Type B pancreatic cell (in vitro differentiated cells): ENCODE results near the gene ETFBKMT. TPM values are rescaled to one million over a fixed set of nuclear protein-coding genes. Genes with fewer than 3 reads are reported as not detected.

Source experiments
- DNase-seq: peaks from one replicate; pipeline ENCODE4 v3.0.0; 2021; ENCODE audit warnings: mixed read lengths; ENCODE audit not compliant: unreplicated experiment; ENCODE audit errors: extremely low spot score
- H3K27ac Mint-ChIP-seq: 2 replicates; pipeline ENCODE4 v1.8.0; 2021; ENCODE audit warnings: mild to moderate bottlenecking, mixed read lengths
- H3K27me3 Mint-ChIP-seq: 2 replicates; pipeline ENCODE4 v1.8.0; 2021; ENCODE audit warnings: mixed read lengths
- H3K36me3 Mint-ChIP-seq: 2 replicates; pipeline ENCODE4 v1.8.0; 2021; ENCODE audit warnings: mixed read lengths
- H3K4me1 Mint-ChIP-seq: one replicate; pipeline ENCODE4 v1.8.0; 2021; ENCODE audit warnings: mixed read lengths; ENCODE audit not compliant: unreplicated experiment
- H3K4me3 Mint-ChIP-seq: 2 replicates; pipeline ENCODE4 v1.8.0; 2021; ENCODE audit warnings: mild to moderate bottlenecking, mixed read lengths
- H3K9me3 Mint-ChIP-seq: 2 replicates; pipeline ENCODE4 v1.8.0; 2021; ENCODE audit warnings: mixed read lengths
- total RNA-seq: library from RNA; stranded (reverse); gene quantifications from 2 replicates; pipeline ENCODE4 v1.2.1, GENCODE V29; 2021; ENCODE audit warnings: low replicate concordance
- TF ChIP-seq, protein P1 (sequence below): fragments of 200-600 bp; sonication (generic); conservative IDR thresholded peaks from 2 replicates; pipeline ENCODE4 v1.5.0; 2021; ENCODE audit warnings: antibody characterized with exemption, mild to moderate bottlenecking

ETFBKMT gene
- total RNA-seq, 1 donor from 2014 or later = 2.0 TPM

DNA sequence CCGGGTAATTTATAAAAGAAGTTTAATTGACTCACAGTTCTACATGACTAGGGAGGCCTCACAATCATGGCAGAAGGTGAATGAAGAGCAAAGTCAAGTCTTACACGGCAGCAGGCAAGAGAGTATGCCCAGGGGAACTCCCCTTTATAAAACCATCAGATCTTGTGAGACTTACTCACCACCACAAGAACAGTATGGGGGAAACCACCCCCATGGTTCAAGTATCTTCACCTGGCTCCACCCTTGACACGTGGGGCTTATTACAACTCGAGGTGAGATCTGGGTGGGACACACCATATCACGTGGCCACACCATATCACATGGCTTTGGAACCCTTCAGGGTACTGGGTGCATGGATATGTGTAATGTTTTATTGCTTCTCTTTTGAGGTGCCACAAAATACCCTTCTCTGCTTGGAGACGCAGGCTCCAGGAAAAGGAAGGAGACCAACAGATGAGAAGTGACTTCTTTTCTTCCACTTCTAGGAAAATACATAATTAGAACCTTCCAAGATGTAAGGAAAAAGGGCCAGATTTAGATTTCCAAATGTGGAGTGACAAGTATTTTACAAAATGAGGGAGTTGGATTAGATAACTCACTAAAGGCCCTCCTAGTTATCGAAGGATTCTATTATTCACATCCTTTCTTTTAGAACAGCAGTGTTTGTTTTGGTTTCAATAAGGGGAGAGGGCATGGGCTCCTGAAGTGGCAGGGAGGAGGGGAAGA, 33.1 kb upstream of the ETFBKMT start:
- no peak overlapping the region for H3K27ac Mint-ChIP-seq
- H3K27me3 Mint-ChIP-seq = peaks cover 7% of the 10 kb centered on the region
- no peaks in the 10 kb centered on the region for H3K36me3 Mint-ChIP-seq
- TF ChIP-seq, protein P1, sequence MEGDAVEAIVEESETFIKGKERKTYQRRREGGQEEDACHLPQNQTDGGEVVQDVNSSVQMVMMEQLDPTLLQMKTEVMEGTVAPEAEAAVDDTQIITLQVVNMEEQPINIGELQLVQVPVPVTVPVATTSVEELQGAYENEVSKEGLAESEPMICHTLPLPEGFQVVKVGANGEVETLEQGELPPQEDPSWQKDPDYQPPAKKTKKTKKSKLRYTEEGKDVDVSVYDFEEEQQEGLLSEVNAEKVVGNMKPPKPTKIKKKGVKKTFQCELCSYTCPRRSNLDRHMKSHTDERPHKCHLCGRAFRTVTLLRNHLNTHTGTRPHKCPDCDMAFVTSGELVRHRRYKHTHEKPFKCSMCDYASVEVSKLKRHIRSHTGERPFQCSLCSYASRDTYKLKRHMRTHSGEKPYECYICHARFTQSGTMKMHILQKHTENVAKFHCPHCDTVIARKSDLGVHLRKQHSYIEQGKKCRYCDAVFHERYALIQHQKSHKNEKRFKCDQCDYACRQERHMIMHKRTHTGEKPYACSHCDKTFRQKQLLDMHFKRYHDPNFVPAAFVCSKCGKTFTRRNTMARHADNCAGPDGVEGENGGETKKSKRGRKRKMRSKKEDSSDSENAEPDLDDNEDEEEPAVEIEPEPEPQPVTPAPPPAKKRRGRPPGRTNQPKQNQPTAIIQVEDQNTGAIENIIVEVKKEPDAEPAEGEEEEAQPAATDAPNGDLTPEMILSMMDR = no peak
- H3K4me3 Mint-ChIP-seq = no peak overlapping the region
- peaks cover 7% of the 10 kb centered on the region for H3K4me1 Mint-ChIP-seq
- H3K9me3 Mint-ChIP-seq = no peaks in the 10 kb centered on the region
- no peak for DNase-seq

DNA sequence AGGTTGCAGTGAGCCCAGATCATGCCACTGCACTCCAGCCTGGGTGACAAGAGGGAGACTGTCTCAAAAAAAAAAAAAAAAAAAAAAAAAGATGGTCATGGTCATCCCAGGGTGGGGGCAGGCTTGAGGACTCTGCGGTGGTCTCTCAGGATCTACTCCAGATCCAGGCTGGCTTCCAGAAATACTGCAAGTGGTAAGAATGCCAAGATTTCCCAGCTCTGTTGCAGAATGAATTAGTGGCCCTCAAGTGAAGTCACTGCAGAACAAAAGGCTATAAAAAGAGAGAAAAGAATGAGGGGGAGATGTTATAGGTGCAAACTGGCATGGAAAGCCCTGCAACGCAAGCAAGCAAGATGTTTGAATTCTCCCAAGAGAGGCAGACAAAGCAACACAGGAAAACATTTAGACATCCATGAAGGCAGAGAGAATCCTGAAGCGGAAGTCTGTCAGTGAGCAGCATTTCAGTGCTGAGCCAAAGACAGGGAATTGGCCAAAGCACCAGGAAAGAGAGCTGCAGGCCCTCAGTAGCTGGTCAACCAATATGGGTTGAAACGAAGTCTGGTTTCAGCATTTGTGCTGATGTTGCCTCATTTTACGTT, 31.9 kb upstream of the ETFBKMT start:
- H3K36me3 Mint-ChIP-seq = no peaks in the 10 kb centered on the region
- H3K27ac Mint-ChIP-seq = no peak overlapping the region
- H3K4me1 Mint-ChIP-seq = peaks cover 7% of the 10 kb centered on the region
- TF ChIP-seq, protein P1 = no peak
- H3K27me3 Mint-ChIP-seq = peaks cover 7% of the 10 kb centered on the region
- H3K4me3 Mint-ChIP-seq = no peak overlapping the region
- no peak for DNase-seq
- no peaks in the 10 kb centered on the region for H3K9me3 Mint-ChIP-seq

DNA sequence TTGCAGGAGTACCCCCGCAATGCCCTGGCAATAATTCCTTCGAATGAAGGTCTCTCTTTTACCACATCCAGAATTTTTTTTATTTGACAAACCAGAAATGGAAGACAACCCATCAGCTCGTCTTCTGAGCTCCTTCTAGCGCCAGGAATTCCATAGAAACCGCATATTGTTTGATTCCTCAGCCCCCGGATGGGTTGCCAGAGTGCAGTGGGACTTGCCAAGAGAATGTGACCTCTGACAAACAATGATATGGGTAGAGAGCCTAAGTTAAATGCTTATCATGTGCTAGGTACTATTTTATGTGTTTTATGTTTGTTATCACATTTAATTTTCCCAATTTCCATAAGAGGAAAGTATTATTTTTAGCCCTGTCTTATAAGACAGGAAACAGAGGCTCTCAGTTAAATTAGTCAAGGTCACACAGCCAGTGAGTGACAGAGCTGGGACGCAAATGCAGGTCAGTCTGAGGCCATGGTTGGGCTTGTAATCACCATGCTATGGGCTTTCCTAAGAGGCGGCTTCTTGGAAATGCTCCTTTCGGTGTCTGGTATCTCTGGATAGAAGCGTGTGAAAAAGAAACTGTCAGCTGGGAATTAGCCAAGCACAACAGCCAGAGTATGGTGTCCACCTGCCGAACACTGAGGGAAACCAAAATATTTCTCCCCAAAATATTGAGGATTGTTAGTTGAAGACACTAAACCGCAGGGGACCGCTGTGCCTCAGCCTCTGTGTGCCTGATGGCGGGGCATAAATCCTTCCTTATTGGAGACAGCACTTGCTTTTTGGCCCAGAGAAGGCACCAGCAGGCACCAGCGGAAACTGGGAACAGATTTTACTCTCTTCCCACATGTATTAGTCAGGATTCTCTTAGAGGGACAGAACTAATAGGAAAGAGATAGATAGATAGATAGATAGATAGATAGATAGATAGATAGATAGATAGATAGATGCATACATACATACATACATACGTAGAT, 29.4 kb upstream of the ETFBKMT start:
- no peak for DNase-seq
- no peaks in the 10 kb centered on the region for H3K9me3 Mint-ChIP-seq
- H3K4me1 Mint-ChIP-seq = peaks cover 7% of the 10 kb centered on the region
- H3K27me3 Mint-ChIP-seq = peaks cover 7% of the 10 kb centered on the region
- H3K4me3 Mint-ChIP-seq = no peak overlapping the region
- no peaks in the 10 kb centered on the region for H3K36me3 Mint-ChIP-seq
- H3K27ac Mint-ChIP-seq = no peak overlapping the region
- TF ChIP-seq, protein P1 = no peak

DNA sequence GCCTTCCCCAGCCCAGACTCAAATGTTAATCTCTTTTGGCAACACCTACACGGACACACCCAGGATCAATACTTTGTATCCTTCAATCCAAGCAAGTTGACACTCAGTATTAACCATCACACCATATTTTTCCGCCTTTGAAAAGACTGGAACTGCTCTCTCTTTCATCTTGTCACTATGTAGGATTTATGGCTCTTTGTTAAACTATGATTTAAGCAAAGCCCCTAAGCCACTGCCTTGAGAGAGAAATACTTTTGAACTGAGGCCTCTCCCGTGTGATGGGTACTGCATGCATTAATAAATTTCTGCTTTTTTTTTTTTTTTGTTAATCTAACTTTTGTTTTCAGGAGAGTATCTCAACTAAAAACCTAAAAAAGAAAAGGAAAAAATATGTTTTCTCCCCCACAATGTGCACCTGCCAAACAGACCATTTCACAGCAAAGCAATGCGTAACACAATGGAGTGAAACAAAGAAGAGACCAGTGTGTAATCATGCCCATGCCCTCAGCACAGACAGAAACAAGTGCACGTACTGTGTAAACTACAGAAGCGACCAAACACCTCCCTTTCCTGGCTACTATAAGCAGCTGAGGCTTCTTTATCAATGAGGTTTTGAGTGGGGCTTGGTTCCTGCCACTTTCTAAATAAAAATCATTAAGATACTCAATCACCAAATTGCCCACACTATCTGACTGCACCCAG, 28.3 kb upstream of the ETFBKMT start:
- Mint-ChIP-seq H3K9me3 (no peaks in the 10 kb centered on the region), H3K4me3 (no peak overlapping the region), H3K27ac (no peak overlapping the region), H3K36me3 (no peaks in the 10 kb centered on the region), H3K4me1 (peaks cover 7% of the 10 kb centered on the region), H3K27me3 (peaks cover 7% of the 10 kb centered on the region)
- DNase-seq = no peak
- TF ChIP-seq, protein P1 = no peak

DNA sequence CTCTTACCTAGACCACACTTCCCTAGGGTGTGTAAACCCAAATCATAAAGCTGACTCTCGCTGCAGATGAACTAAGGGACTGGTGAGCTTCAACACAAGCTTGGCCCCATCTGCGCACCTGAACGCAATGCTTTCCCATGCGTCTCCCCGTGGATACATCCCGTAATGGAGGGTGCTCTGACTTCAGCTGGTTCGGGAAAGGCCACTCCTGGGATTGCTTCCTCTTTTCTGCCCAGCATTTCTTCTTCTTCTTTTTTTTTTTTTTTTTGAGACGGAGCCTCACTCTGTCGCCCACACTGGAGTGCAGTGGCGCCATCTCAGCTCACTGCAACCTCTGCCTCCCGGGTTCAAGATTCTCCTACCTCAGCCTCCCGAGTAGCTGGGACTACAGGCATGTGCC, 27.7 kb upstream of the ETFBKMT start:
- Mint-ChIP-seq H3K4me3 (no peak overlapping the region), H3K27ac (no peak overlapping the region), H3K9me3 (no peaks in the 10 kb centered on the region), H3K4me1 (peaks cover 12% of the 10 kb centered on the region), H3K27me3 (peaks cover 7% of the 10 kb centered on the region), H3K36me3 (no peaks in the 10 kb centered on the region)
- TF ChIP-seq, protein P1 = no peak
- no peak for DNase-seq
